Pulmonary artery endothelial cell (primary cell): Measurements from ENCODE around the gene PCARE. TPM values are rescaled to one million over a fixed set of nuclear protein-coding genes. Genes with fewer than 3 reads are reported as not detected.

Experiments
- total RNA-seq: library from RNA; depleted of rRNA; stranded (reverse); fragments of >200 nt; gene quantifications from 2 replicates; pipeline ENCODE4 v1.2.3, GENCODE V29; 2014

The PCARE gene
- total RNA-seq, 1 donor from 2014 or later, result not detected

Other genes with a start within 250 kb of the PCARE start
- gene TRMT61B, start 204.2 kb downstream of the PCARE start, total RNA-seq, result 12.0 and 18.2 TPM in 2 replicates
- gene WDR43, start 179.9 kb downstream of the PCARE start, total RNA-seq, result 103 and 105 TPM in 2 replicates
- gene TOGARAM2, start 93.2 kb downstream of the PCARE start, total RNA-seq, result 0.14 TPM in 1 of 2 replicates, not detected in the other
- gene CLIP4, start 40.9 kb upstream of the PCARE start, total RNA-seq, result 28.0 and 35.5 TPM in 2 replicates